ENCODE data around the gene PAX5.

PAX5 gene

DNA sequence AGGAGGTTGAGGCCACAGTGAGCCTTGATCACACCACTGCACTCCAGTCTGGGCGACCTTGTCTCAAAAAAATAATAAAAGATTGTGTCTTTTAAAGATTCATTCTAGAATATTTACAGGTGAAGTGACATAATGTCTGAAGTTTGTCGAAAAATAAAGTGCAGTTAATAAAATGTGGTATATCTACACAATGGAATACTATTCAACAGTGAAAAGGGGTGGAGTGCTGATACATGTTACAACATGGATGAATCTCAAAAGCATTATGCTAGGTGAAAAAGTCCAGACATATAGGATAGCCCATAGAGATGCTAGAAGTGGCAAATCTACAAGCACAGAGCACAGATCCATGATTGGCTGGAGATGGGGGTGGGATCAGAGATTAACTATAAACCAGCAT, 101.9 kb downstream of the PAX5 start:
- DNase-seq (ENCODE audit: low read depth) = no peak

DNA sequence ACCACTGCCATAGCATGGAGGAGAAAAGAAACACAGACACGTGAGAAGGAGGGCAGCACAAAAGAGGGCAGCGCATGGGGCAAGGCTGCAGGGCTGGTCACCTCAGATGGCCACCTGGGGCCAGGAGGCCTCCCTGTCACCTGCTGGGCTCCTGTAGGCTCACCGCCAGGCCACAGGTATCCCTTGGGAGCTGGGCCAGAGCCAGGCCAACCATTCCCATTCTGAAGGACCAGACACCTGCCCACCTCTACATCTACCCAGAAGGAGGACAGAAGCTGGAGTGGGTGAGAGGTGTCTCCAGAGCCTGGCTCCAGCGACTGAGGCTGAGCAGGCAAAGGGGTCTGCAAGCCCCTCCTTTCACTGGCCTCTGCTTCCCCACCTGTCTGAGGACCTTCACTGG, 103.1 kb downstream of the PAX5 start:
- no peak for DNase-seq (ENCODE audit: low read depth)

- DNase-seq (ENCODE audit: low read depth) = no peak
Observed at GRCh38 chr9:36929350-36929675, 104.8 kb downstream of the PAX5 start.

- no peak for DNase-seq (ENCODE audit: low read depth)
Observed at GRCh38 chr9:36928670-36929349, 105.3 kb downstream of the PAX5 start.

DNA sequence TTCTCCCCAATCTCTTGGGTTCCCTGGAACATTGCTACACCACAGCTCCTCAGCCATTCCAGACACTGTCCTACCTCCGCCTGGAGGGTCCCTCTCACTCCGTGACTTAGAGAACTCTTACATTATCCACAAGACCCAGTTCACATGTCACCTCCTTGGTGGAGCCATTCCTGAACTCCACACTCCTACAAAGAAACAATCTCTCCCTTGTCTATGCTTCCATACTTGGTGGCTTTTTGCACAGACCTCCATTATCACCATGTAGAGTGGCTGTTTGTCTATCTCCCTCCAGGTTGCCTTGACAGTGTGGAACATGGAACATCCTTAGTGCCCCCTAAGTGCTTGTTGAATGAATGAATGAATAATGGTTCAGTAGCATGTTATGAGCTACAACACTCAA, 105.9 kb downstream of the PAX5 start:
- DNase-seq (ENCODE audit: low read depth) = no peak

- no peak for DNase-seq (ENCODE audit: low read depth)
Observed at GRCh38 chr9:36924757-36925432, 109.2 kb downstream of the PAX5 start.

- DNase-seq (ENCODE audit: low read depth) = no peak
Observed at GRCh38 chr9:36924071-36924470, 110.0 kb downstream of the PAX5 start.

GRCh38 chr9:36923025-36923625, 110.9 kb downstream of the PAX5 start:
- no peak for DNase-seq (ENCODE audit: low read depth)

GRCh38 chr9:36922548-36922947, 111.5 kb downstream of the PAX5 start:
- no peak for DNase-seq (ENCODE audit: low read depth)

- DNase-seq (ENCODE audit: low read depth) = no peak
Observed at GRCh38 chr9:36914212-36914577, 119.9 kb downstream of the PAX5 start.

DNA sequence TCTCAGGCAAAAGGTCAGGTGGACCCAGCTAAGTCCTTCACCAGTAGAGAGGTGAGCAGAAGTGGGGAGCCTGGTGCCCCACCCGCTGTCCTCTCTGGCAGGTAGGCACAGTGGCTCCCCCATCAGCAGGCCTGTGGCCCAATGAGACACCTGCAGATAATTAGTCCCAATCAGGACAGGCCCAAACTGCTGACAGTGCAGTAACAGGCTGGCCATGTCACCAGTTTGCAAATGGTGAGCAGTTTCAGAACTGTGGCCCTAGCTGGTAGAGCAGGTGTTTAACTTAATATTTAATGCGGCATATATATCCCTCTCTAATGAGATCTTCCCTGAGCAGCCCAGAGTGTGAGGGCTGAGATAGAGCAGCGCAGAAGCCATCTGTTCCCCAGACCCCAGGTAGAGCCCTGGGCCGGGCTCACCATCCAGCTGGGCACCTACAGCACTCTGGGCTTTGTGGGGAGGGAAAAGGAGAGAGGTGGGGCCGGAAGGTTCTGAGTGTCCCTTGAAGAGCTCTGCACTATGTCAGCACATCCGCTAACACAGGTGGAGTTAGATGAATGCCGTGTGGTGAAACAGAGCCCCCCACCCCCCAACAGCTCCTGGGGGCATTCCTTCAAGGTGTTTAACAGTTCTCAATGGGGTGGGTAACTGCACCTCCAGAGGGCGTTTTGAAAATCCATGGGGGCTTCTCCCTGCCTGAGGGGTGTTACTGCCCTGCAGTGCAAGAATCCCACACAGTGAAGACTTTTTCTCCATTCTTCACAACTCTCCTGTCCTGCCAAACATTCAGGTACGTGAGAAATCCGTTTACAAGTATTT, 120.5 kb downstream of the PAX5 start:
- DNase-seq (ENCODE audit: low read depth) = no peak

DNA sequence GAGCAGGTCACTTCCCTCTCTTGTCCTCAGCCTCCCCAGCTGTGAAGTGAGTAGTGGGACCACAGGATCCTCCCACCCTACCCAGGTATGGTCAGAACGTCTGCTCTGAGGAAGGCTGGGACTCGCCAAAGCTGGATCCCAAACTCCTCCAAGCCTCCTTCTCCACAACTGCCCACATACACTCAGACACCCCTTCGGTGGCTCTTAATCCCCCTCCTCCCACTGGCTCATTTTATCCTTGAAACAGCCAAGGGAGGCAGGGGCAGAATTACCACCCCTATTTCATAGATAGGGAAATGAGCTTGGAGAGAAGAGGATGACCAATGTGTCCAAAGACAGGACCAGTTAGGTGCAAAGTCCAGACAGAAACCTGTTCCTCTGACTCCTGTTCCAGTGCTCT, 121.4 kb downstream of the PAX5 start:
- no peak for DNase-seq (ENCODE audit: low read depth)

DNA sequence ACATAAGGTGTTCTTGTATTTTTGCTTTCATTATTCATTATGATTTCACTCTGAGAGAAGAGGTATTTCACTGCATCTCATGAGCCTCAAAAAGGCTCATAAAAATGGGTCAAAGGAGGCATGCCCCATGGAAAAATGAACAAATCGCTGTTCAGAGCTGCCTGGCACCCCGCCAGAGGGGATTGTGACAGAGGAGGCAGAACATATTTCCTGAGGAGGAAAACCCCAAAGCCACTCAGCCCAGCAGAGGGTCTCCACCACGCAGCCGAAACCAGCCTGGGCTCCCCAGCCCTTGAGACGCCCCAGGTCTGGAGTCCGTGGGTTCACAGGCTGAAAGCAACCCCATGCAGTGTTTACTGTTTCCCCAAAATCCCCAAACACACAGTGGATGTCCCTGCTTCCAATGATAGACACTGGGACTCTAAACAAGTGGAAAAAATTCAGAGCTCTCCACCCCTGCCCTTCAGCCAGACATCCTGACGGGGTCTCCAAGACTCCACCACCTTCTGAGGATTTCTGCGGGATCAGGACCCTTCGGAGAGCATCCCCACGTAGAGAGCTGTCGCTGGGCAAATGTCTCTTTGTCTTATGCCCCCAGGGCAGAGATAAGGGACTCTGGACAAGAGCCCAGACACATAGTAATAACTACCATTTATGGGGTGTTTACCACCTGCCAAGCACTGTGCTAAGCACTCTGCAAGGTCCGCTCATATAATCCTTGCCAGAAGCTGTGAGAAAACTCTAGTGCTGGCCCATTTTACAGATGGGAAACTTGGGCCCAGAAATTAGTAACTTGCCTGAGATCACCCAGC, 122.3 kb downstream of the PAX5 start:
- DNase-seq (ENCODE audit: low read depth) = no peak

DNA sequence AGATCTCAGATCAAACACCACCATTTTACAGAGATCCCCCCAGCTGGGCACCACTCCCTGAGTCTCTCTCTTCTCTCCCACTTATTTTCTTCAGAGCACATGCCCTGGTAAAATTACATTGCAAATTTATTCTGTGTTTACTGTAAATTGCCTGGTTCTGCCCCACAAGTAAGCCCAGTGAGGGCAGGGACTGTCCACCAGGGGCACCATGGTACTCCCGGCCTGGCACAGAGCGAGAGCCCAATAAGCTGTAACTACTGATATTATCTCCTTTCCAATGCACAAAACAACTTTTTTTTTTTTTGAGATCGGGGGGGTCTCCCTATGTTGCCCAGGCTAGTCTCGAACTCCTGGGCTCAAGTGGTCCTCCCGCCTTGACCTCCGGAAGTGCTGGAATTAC, 123.0 kb downstream of the PAX5 start:
- no peak for DNase-seq (ENCODE audit: low read depth)

- DNase-seq (ENCODE audit: low read depth) = no peak
Observed at GRCh38 chr9:36906492-36906891, 127.6 kb downstream of the PAX5 start.

- no peak for DNase-seq (ENCODE audit: low read depth)
Observed at GRCh38 chr9:36905101-36906066, 128.7 kb downstream of the PAX5 start.

DNA sequence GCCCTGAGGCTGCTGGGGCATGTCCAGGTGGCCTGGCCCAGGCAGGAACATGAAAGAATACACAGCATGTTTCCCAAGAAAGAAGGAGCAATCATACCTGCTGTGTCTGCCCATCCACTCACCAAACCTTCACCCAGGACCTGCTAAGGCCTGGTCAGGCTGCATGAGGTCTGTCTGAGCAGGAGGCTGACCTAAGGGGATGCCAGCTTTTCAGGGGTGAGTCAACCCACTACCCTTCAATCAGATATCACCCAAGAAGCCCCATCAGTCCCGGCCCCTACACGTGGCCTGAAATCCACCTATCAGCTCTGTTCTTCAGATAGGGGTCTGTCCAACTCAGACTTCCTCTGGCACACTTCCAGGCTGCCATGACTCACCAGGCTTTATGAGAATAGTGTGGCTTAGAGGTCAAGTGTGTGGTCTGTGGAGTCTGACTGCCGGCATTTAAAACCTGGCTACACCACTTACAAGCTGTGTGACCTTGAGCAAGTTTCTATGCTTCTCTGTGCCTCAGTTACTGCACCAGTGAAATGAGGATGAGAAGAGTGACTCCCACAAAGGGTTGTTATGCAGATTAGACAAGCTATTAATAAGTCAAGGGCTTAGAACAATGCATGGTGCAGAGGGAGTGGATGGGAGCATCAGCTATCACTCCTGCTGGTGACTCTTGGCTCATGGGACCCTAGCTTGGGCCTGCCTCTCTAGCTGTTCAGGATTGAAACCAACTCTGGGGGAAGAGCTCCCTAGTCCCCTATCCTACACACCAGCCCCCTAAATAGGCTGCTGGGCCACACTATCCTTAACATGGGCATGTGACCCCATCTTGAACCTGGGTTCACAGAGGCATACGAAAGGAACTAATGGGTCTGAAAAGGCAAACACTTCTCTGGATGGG, 130.3 kb downstream of the PAX5 start:
- no peak for DNase-seq (ENCODE audit: low read depth)

DNA sequence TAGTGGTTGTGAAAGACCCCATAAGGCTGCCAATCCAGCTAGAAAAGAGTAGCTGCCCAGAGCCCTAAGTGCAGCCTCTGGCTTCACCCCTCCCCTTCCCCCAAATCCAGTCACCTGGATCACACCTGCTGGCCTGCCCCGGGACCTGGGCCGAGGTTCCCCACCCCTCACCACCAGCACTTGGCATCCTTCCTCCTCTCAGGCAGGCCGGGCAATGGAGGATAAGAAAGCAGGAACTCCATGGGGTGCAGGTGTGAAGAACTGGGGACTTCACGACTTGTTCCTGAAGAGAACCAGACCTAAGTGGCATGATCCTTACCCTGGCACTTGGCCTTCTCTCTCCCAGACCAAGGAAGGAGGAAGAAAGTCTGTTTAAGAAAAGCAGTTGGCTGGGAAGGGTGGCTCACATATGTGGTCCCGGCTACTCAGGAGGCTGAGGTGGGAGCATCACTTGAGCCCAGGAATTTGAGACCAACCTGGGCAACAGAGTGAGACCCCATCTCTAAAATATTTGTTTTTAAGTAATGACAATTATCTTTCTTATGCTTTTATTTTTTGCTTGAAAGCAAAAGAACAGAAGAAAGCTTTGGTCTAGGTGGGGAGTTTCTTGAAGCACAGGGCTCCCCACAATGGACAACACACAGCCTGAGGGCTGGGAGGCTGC, 131.1 kb downstream of the PAX5 start:
- no peak for DNase-seq (ENCODE audit: low read depth)

GRCh38 chr9:36902080-36902716, 131.9 kb downstream of the PAX5 start:
- DNase-seq (ENCODE audit: low read depth) = no peak
